ENCODE data around the gene AKR7A3. TPM values are rescaled to one million over a fixed set of nuclear protein-coding genes. Genes with fewer than 3 reads are reported as not detected.

The AKR7A3 gene
- total and polyA plus RNA-seq, 2 of the 4 experiments (the other 2 are of a cell fraction), result 0.18 to 0.62 TPM

DNA sequence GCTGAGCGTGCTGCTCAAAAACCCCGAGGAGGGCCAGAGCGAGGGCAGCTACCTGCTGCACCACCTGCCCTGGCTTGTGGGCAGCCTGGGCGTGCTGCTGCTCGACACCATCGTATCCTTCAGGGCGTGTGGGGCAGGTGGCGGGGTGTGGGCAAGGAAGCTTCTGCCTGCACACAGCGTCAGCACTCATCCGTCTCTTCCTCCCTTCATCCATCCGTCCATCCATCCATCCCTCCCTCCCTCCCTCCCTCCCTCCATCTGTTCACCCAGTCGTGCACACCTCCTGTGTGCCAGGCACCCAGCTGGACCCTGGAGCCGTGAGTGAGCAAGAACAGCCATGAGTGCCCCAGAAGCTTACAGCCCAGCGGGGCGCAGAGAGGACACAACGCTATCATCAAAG is 38.7 kb upstream of the AKR7A3 start:
- dilution Hi-C loops (cut with HindIII; ENCODE audit: low sequenced_read_pairs, unreplicated experiment), result no loop called here

More for the DNA sequence above, 38.7 kb upstream of the AKR7A3 start:
- no peak overlapping the region for H2AFZ ChIP-seq (replicated peaks; ENCODE audit: low read length, poor library complexity)
- TF ChIP-seq MAFK (IDR thresholded peaks at IDR 0.05; ENCODE audit: low read depth, low read length) (no peak), RAD21 (IDR thresholded peaks at IDR 0.05; ENCODE audit: low read length) (no peak), CEBPB (IDR thresholded peaks at IDR 0.05; ENCODE audit: low read depth, low read length) (no peak), SMC3 (IDR thresholded peaks at IDR 0.05; ENCODE audit: low read depth, low read length) (no peak), FOS (IDR thresholded peaks at IDR 0.05; ENCODE audit: low read depth, low read length) (no peak), MXI1 (IDR thresholded peaks at IDR 0.05; ENCODE audit: borderline replicate concordance, low read depth, low read length) (no peak), CHD1 (IDR thresholded peaks at IDR 0.05; ENCODE audit: low read depth, low read length) (no peak)
- TF ChIP-seq, protein P1, sequence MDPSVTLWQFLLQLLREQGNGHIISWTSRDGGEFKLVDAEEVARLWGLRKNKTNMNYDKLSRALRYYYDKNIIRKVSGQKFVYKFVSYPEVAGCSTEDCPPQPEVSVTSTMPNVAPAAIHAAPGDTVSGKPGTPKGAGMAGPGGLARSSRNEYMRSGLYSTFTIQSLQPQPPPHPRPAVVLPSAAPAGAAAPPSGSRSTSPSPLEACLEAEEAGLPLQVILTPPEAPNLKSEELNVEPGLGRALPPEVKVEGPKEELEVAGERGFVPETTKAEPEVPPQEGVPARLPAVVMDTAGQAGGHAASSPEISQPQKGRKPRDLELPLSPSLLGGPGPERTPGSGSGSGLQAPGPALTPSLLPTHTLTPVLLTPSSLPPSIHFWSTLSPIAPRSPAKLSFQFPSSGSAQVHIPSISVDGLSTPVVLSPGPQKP (IDR thresholded peaks at IDR 0.05; ENCODE audit: borderline replicate concordance, low read depth, low read length), result no peak
- H2BK20ac ChIP-seq (ENCODE audit: low read depth, low read length), result no peak overlapping the region
- CTCF ChIA-PET, result no interaction called here
- H3K23ac ChIP-seq (ENCODE audit: low read depth, low read length), result no peak overlapping the region
- H3K27me3 ChIP-seq (ENCODE audit: control insufficient read depth, insufficient read depth, low read length), result no peaks in the 10 kb centered on the region
- no peaks in the 10 kb centered on the region for H3K4me1 ChIP-seq (ENCODE audit: control insufficient read depth, insufficient read depth, low read length)
- H2BK15ac ChIP-seq (ENCODE audit: low read depth, low read length), result no peak overlapping the region
- no TSS peak for BruUV-seq (replicated peaks)
- intact Hi-C loops (cut with micrococcal nuclease) (no loop called here), in situ Hi-C loops (cut with MboI; ENCODE audit: low sequenced_read_pairs) (no loop called here)
- no peak overlapping the region for H4K91ac ChIP-seq (ENCODE audit: insufficient read depth, low read depth, low read length)
- ATAC-seq (ENCODE audit: low read depth) (no peak), DNase-seq (no peak)
- H4K5ac ChIP-seq (ENCODE audit: low read depth, low read length), result no peak overlapping the region
- POLR2A ChIA-PET (ENCODE audit: unreplicated experiment), result no interaction called here
- H3K18ac ChIP-seq (ENCODE audit: low read depth, low read length), result no peak overlapping the region
- no peak overlapping the region for H2BK5ac ChIP-seq (ENCODE audit: low read depth, low read length, poor library complexity, severe bottlenecking)
- peaks cover 0 to 6% of the 10 kb centered on the region in 2 experiments; a peak in 1 of 4 replicates for H3K79me1 ChIP-seq (ENCODE audit: low read depth in 1 of 2, low read length in 2 of 2)
- H3K36me3 ChIP-seq (ENCODE audit: control insufficient read depth, insufficient read depth, low read length), result peaks cover 59% of the 10 kb centered on the region
- H2BK120ac ChIP-seq (ENCODE audit: low read depth, low read length), result no peak overlapping the region
- H3K9me3 ChIP-seq (ENCODE audit: control insufficient read depth, insufficient read depth, low read length), result no peaks in the 10 kb centered on the region
- no peak overlapping the region for H3K4me3 ChIP-seq (ENCODE audit: insufficient read depth, low read depth, low read length)
- H3K4me2 ChIP-seq (ENCODE audit: low read depth, low read length), result no peak overlapping the region
- no peak overlapping the region for H3K14ac ChIP-seq (replicated peaks; ENCODE audit: low read depth, low read length)
- no peak overlapping the region for H3K56ac ChIP-seq (ENCODE audit: extremely low read depth, insufficient read depth, low read length)
- H3K4ac ChIP-seq (ENCODE audit: low read depth, low read length), result no peak overlapping the region
- H4K20me1 ChIP-seq (ENCODE audit: insufficient read depth, low read length), result no peaks in the 10 kb centered on the region; the same call in none of the 2 replicates
- H4K8ac ChIP-seq (ENCODE audit: low read depth in 2 of 2, low read length in 2 of 2), result no peak overlapping the region
- H3K9ac ChIP-seq (ENCODE audit: low read depth, low read length), result no peak overlapping the region
- peaks cover 3% of the 10 kb centered on the region; the same call in 1 of the 2 replicates for H3K9me1 ChIP-seq (ENCODE audit: insufficient read depth, low read length)
- H2AK5ac ChIP-seq (ENCODE audit: low read depth, low read length), result no peak overlapping the region
- no peak overlapping the region for H2AK9ac ChIP-seq (replicated peaks; ENCODE audit: low read depth, low read length, poor library complexity)
- H3K27ac ChIP-seq (ENCODE audit: insufficient read depth, low read length), result no peak overlapping the region
- WGBS, 2 experiments (ENCODE audit: extremely low coverage in 2 of 2, insufficient read length in 1 of 2), result 100% methylated on average over 7 of the region's 16 CpGs; no CpG with 5 or more reads in 1 of the 2 experiments

All from IMR-90 (cell line).